ENCODE measurements around the gene TEX53. TPM values are rescaled to one million over a fixed set of nuclear protein-coding genes. Genes with fewer than 3 reads are reported as not detected.
A peak's percentile ranks its signal among the peaks of the same experiment; 100 is the strongest.

The TEX53 gene
- total and polyA plus RNA-seq, 10 of the 15 experiments (the other 5 are each of a cell fraction or from before 2014, with no cell fraction given), result not detected

DNA sequence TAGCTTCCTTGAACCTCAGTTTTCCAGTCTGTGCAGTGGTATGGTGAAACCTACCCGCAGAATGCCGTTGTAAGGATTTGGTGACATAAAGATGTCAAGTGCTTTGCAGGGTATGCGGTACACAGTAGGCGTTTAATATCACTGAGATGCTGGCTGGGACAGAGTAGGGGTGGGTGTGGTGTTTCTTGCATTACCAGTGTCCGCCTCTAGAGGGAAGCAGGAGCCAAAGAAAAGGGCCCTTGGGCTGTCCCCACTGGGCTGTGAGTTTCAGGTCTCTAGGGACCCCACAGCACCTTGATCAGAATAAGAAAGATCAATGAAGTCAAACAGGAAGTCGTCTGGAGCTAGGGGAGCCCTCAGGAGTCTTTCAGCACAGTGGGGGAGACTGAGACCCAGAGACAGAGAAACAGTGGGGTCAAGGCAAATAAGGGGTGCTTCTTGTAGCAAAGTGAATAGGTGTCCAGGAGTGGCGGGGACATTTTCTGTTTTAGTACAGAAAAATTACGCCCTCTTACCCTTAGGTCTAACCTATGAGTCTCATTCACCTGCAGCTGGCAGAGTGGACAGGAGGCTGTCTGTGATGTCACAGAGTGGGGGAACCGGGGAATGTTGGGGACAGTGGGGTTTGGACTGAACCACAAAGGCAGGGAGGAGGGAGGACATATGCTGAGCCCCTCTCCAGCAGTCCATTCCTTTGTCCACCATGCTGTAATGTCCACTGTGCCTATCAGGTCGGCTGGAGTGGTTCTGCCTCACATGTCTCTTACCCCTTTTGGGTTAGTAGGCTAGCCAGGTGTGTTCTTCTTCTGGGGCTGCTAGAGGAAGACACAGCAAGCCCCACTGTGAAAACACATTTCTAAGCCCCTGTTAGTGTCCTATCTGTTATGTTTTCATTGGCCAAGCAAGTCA lies 4.7 kb upstream of the TEX53 start:
- H2AFZ ChIP-seq (ENCODE audit: control insufficient read depth, low read depth, low read length), result no peak overlapping the region
- H3K9me3 ChIP-seq (replicated peaks; ENCODE audit: control insufficient read depth, insufficient read depth, low read length), result no peaks in the 10 kb centered on the region
- peak; percentile 96 for ATAC-seq
- CTCF ChIA-PET, result interaction anchor here (0.6 to 14.0 kb wide), 27 partner anchors 9 to 1632 kb away, joined by 3 to 135 read pairs (median 5); partner anchors contain the start of gene TEX48
- no peak overlapping the region for H3K4me3 ChIP-seq
- no TSS peak for BruUV-seq (replicated peaks)
- H3K4me2 ChIP-seq (ENCODE audit: control insufficient read depth, insufficient read depth), result no peak overlapping the region
- POLR2A ChIA-PET, result interaction anchor here (0.8 kb wide), 1 partner anchor 11 kb away, joined by 5 read pairs; no protein-coding TSS in a partner anchor
- SMC1A ChIA-PET (ENCODE audit: uncharacterized antibody, unreplicated experiment), result interaction anchor here (0.6 to 2.3 kb wide), 5 partner anchors 9 to 352 kb away, joined by 4 to 10 read pairs (median 5); no protein-coding TSS in a partner anchor
- WGBS (ENCODE audit: insufficient coverage, insufficient replicate concordance, low lambda C conversion rate, missing lambda C conversion rate), result 14% methylated on average over 10 of the region's 10 CpGs
- no peaks in the 10 kb centered on the region for H3K36me3 ChIP-seq (ENCODE audit: control insufficient read depth in 2 of 2, insufficient read depth in 2 of 2, low read length in 1 of 2)
- H3K79me2 ChIP-seq (ENCODE audit: control insufficient read depth, insufficient read depth, low read length), result no peaks in the 10 kb centered on the region
- RAD21 ChIA-PET (ENCODE audit: unreplicated experiment), result interaction anchor here (1.0 to 2.4 kb wide), 6 partner anchors 9 to 352 kb away, joined by 3 to 7 read pairs (median 4); no protein-coding TSS in a partner anchor
- intact Hi-C loops (cut with micrococcal nuclease; ENCODE audit: unreplicated experiment), result loop anchor here (1.0 kb wide), 1 partner anchor 352 kb away; no protein-coding TSS in a partner anchor
- peak; percentile 93 for FAIRE-seq
- in situ Hi-C loops (cut with MboI), result no loop called here
- H4K20me1 ChIP-seq (ENCODE audit: control insufficient read depth, insufficient read depth), result no peaks in the 10 kb centered on the region
- no peak overlapping the region for H3K9ac ChIP-seq (ENCODE audit: control insufficient read depth, insufficient read depth, low read length)
- no peaks in the 10 kb centered on the region for H3K27me3 ChIP-seq (replicated peaks in 1 of 2; ENCODE audit: control insufficient read depth in 2 of 2, insufficient read depth in 2 of 2, low read length in 1 of 2)
- H3K27ac ChIP-seq (ENCODE audit: control insufficient read depth, insufficient read depth), result no peak overlapping the region
- H3K4me1 ChIP-seq (ENCODE audit: control insufficient read depth, insufficient read depth, low read length), result no peaks in the 10 kb centered on the region
- DNase-seq (ENCODE audit: low read depth, low spot score), result no peak
- TF ChIP-seq SUZ12 (IDR thresholded peaks at IDR 0.05; ENCODE audit: unreplicated experiment), result no peak
- TF ChIP-seq HSF1 (IDR thresholded peaks at IDR 0.05; ENCODE audit: low read depth, low read length), result no peak
- peak; percentile 46 for TF ChIP-seq CUX1 (IDR thresholded peaks at IDR 0.05; ENCODE audit: insufficient replicate concordance, low read depth, low read length)
- TF ChIP-seq EGR1 (IDR thresholded peaks at IDR 0.05; ENCODE audit: borderline replicate concordance in 1 of 2, low read depth in 2 of 2, low read length in 2 of 2), result no peak
- no peak for TF ChIP-seq TBL1XR1 (IDR thresholded peaks at IDR 0.05; ENCODE audit: low read depth, low read length)
- TF ChIP-seq CREM (IDR thresholded peaks at IDR 0.05; ENCODE audit: low read depth), result no peak
- no peak for TF ChIP-seq ZBED1 (IDR thresholded peaks at IDR 0.05; ENCODE audit: borderline replicate concordance)
- TF ChIP-seq, protein P1, sequence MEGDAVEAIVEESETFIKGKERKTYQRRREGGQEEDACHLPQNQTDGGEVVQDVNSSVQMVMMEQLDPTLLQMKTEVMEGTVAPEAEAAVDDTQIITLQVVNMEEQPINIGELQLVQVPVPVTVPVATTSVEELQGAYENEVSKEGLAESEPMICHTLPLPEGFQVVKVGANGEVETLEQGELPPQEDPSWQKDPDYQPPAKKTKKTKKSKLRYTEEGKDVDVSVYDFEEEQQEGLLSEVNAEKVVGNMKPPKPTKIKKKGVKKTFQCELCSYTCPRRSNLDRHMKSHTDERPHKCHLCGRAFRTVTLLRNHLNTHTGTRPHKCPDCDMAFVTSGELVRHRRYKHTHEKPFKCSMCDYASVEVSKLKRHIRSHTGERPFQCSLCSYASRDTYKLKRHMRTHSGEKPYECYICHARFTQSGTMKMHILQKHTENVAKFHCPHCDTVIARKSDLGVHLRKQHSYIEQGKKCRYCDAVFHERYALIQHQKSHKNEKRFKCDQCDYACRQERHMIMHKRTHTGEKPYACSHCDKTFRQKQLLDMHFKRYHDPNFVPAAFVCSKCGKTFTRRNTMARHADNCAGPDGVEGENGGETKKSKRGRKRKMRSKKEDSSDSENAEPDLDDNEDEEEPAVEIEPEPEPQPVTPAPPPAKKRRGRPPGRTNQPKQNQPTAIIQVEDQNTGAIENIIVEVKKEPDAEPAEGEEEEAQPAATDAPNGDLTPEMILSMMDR (IDR thresholded peaks at IDR 0.05 in 2 of 3, conservative IDR thresholded peaks at IDR 0.05 in 1 of 3; ENCODE audit: control insufficient read depth in 2 of 3, extremely low read depth in 1 of 3, insufficient read depth in 1 of 3, low read depth in 3 of 3, low read length in 3 of 3), result peak; percentile 75 to 90 (median 81)
- TF ChIP-seq MTA2 (IDR thresholded peaks at IDR 0.05; ENCODE audit: low read depth), result no peak
- peak; percentile 88 for TF ChIP-seq MEF2B (IDR thresholded peaks at IDR 0.05; ENCODE audit: partially characterized antibody, poor library complexity, severe bottlenecking)
- TF ChIP-seq HCFC1 (IDR thresholded peaks at IDR 0.05; ENCODE audit: low read length), result no peak
- no peak for TF ChIP-seq BCL11A (IDR thresholded peaks at IDR 0.05; ENCODE audit: low read depth, low read length)

Measured in GM12878 (cell line).